Lung microvascular endothelial cell (primary cell): ENCODE results near the gene CAMSAP1. TPM values are rescaled to one million over a fixed set of nuclear protein-coding genes. Genes with fewer than 3 reads are reported as not detected.
"Not testable (repeated sequence)": the region's sequence is repeated elsewhere in the genome, so short reads cannot be mapped to it uniquely, and the experiment has no call there.

ENCODE experiments used
- DNase-seq, 2 donors: peaks; one replicate each; pipeline versions ENCODE4 v3.0.0 to v3.0.0-alpha.2; 2010; ENCODE audit warnings: low read depth in 2 of 2
- total RNA-seq: library from RNA; depleted of rRNA; stranded (reverse); fragments of >200 nt; gene quantifications from 2 replicates; pipeline ENCODE4 v1.2.1, GENCODE V29; 2014

CAMSAP1 gene, protein sequence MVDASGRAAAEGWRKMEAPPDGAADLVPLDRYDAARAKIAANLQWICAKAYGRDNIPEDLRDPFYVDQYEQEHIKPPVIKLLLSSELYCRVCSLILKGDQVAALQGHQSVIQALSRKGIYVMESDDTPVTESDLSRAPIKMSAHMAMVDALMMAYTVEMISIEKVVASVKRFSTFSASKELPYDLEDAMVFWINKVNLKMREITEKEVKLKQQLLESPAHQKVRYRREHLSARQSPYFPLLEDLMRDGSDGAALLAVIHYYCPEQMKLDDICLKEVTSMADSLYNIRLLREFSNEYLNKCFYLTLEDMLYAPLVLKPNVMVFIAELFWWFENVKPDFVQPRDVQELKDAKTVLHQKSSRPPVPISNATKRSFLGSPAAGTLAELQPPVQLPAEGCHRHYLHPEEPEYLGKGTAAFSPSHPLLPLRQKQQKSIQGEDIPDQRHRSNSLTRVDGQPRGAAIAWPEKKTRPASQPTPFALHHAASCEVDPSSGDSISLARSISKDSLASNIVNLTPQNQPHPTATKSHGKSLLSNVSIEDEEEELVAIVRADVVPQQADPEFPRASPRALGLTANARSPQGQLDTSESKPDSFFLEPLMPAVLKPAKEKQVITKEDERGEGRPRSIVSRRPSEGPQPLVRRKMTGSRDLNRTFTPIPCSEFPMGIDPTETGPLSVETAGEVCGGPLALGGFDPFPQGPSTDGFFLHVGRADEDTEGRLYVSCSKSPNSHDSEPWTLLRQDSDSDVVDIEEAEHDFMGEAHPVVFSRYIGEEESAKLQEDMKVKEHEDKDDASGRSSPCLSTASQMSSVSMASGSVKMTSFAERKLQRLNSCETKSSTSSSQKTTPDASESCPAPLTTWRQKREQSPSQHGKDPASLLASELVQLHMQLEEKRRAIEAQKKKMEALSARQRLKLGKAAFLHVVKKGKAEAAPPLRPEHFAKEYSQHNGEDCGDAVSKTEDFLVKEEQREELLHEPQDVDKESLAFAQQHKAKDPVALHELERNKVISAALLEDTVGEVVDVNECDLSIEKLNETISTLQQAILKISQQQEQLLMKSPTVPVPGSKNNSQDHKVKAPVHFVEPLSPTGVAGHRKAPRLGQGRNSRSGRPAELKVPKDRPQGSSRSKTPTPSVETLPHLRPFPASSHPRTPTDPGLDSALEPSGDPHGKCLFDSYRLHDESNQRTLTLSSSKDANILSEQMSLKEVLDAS (N-terminal part only)
- total RNA-seq: 11.6 and 12.9 TPM in 2 replicates

DNA sequence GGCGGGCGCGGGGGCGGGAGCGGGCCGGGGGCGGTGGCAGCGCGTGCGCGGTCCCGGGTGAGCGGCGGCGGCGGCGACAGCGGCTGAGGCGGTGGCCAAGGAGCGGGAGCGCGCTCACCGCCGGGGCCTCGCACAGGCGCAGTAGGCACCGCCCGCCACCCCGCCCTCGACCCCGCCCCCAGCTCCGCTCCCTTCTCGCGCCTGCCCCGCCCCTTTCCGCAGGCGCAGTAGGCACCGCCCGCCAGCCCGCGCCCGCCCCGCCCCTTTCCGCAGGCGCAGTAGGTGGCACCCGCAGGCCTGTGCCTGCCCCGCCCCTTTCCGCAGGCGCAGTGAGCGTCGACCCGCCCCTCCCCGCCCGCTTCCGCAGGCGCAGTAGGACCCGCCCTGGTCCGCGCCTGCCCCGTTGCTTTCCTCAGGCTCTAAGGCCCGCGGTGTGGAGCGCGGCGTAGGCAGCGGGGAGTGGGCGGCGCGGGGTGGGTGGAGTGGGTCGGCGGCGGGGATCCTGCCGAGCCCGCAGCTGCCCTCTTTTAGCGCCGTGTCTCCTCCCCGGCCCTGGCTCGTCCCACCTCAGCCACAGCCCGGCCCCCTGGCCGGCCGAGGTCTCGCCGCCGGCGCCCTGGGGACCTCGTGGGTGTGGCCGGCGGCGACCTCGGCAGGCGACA lies at the start of gene CAMSAP1:
TSS of gene CAMSAP1 (minus strand) at position 116 of the 662 bp plus-strand sequence. CDS start 387 bp downstream, outside the sequence.
- peak; percentile 96 to 98 for DNase-seq

DNA sequence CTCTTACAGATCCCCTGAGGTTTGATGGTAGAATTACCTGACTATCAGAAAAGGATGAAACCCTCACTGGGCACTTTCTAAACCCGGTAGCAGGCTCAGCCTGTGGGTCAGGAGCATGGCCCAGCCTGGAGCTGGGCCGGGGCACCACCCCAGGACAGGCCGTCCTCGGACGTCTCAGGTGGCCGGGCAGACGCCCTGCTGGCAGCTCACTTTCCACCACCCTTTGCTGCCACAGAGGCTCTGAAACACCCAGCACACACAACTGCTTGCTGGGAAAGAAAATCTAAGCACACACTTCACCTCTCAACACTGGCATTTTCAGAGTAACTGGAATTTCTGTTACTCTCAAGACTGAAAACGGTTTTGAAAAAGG lies 49.4 kb upstream of the CAMSAP1 start:
- DNase-seq: no peak

DNA sequence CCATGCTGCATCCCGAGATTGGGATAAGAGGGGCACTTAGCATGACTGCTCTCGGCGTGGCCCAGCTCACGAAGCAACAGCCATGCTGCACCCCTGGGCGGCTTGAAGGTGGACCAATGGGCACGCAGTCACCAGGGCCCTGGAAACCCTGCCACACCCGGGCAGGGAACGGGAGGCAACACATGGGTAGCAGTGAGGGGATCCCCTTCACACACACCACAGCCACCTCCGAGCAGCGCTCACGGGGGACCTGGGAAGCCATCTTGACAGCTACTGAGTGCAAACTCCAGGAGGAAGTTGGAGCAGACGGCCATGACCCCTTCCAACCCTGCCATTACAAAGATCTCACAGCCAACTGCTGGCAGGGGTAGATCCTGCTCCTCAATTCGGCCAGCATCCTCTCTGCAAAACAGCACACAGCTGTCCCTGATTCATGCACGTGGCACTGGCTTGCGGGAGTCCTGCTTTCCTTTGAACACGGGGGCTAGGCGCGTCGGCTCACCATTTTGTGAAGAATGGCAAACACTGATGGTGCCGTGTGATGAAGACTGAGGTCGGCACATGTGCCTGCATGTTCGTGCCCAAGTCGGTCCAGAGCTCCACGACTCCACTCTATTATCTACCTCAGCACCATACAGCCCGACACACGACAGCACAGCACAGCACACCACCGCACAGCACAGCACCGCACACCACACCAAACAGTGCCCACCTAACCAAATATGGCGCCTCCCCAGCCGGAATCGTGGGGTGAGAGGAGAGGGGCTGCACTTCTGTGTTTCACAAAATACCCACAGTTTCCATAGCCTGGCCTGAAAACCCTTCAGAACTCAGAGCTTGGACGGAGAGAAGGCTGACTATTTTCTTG lies 48.8 kb upstream of the CAMSAP1 start:
- no peak for DNase-seq

DNA sequence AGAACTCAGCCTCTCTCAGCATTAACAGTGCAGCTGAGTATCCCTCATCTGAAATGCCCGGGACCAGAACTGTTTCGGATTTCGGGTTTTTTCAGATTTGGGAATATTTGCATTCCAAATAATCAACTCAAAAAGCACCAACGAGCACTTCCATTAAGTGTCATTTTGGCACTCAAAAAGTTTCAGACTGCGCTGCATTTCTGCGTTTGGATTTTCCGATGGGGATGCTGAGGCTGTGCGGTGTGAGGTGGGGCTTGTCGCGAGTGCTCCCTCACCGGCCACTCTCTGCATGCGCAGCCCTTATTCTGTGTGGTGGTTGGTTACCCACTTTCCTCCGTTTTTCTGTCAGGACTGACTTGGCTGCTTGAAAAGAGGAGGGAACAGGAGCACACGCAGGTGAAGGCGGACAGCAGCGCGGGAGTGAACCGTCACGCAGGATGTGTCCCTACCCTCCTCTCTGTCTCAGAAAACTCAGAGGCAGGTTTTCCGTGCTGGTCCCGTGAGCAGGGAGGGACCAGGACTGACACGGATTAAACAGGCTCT lies 45.4 kb upstream of the CAMSAP1 start:
- DNase-seq: no peak

DNA sequence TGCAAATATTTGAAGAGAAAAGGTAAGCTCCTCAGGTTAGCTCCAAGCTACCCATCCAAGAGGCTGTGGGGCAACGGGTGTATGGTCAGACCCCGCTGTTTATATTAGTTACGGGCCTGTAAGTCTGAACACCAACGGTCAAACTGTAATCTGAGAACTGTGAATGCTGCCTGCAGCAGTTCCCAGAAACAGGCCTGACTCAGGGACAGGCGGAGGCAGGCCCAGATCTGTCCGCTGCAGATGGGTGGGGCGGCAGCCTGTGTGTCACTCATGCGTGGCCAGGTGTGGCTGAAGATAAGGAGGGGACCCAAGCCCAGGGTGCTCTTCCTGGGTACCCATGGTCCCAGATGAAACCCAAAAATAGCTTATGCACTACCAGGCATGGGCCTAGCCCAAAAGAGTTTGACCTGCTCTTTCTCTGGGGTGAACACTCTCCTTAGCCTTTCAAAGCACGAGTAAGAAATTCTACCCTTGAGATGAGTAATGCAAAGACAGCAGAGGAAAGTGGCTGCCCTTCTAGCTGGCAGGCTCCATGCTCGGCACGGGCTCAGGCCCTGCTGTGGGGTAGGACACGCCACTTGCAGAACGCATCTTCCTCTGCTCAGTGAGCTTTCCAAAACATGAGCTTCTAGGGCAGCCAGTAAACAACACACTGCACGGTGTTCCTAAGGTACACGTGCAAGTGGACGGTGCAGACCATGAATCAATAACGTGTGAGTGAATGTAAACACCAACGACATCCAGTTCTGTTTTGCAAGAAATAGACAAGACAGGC lies 44.7 kb upstream of the CAMSAP1 start:
- DNase-seq: no peak

DNA sequence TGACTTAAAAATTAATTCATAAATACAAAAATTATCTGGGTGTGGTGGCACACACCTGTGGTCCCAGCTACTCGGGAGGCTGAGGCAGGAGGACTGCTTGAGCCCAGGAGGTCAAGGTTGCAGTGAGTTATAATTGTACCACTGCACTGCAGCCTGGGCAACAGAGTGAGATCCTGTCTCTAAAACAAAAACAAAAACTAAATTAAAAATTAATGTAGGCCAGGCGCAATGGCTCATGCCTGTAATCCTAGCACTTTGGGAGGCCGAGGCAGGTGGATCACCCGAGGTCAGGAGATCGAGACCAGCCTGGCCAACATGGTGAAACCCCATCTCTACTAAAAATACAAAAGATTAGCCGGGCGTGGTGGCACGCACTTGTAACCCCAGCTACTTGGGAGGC lies 44.0 kb upstream of the CAMSAP1 start:
- DNase-seq: not testable (repeated sequence)

DNA sequence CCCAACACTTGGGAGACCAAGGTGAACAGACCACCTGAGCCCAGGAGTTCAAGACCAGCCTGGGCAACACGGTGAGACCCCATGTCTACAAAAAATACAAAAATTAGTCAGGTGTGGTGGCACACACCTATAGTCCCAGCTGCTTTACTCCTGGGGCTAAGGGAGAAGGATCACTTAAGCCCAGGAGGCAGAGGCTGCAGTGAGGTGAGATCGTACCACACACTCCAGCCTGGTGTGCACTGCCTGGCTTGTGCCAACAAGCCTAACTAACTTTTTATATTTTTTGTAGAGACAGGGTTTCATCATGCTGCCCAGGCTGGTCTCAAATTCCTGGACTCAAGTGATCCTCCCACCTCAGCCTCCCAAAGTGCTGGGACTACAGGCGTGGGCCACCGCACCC lies 43.5 kb upstream of the CAMSAP1 start:
- not testable (repeated sequence) for DNase-seq

DNA sequence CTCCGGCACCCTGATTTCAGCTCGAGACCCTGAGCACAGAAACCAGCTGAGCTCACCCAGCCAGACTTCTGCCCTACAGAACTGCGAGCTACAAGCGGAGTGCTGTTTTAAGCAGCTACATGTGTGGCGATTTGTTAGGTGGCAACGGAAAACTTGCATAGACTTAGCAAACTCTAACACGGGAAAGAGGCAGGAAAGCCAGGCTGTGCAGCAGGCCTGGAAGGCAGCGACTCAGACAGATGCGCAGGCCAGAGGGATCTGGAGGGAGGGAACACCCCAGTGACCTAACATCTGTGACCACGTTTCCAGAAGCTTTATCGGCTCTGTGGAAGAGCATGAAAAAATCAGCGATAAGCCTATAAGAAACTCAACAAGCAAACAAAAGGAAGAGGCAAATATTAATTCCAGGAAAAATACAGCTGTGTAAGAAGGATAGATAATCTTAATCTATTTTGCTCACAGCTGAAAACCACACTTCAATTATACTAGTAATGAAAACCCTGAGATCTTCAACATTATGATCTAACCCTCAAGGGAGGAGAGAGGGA lies 42.9 kb upstream of the CAMSAP1 start:
- DNase-seq: no peak

DNA sequence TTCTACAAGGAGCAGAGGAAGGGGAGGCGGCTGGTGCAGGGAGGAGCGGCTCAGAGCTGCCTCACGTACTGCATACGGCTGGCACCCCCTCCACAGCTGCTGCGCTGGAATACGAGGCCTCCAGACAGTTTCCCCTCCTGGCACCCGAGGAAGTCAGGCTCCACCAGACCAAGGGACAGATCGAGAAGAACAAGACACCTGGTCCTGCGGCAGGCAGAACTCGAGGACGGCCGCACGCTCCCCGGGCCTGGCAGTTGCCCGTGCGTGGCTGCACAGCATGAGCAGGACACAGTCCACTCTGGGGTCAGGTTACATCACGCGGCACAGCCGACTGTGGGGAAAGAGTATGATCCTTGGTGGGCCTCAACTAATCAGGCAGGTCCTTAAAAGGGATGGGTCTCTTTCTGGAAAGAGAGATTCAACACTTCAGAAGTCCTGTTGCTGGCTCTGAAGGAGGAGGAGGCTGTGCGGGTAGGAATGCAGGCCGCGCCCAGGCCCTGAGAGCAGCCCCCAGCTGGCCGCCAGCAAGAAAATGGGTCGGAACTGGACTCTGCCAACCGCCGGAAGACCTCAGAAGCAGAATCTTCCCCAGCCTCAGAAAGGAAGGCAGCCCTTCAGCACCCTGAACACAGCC lies 42.3 kb upstream of the CAMSAP1 start:
- no peak for DNase-seq

DNA sequence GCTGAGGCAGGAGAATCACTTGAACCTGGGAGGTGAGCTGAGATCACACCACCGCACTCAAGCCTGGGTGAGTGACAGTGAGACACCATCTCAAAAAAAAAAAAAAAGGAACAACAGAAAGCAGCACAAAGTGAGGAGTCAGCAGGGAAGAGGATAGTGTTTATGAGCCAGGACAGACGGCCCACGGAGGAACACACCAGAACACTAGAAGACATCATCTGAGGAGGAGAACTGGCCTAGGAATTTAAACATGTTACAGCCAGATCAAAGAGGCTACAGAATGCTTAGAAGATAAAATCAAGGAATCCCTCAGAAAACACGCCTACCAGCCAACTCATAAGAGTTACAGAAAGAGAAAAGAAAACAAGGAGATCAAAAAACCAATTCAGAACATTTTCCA lies 41.6 kb upstream of the CAMSAP1 start:
- DNase-seq: no peak

DNA sequence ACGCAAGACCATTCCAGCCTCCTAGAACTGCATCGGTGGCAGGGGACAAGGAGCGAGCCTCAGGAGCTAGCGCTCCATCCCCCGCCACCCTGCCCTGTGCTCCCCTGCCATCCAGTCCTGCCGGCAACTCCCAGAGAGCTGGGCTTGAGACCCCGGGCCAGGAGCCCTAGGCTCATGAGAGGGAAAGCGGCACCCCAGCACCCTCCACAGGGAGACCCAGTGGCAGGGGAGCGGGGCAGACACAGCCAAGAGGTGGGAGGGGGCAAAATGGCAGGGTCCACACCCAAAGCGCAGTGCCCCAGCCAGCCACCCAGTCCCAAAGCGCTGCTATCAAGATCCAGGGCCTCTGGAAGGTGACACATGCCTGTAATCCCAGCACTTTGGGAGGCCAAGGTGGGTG lies 41.1 kb upstream of the CAMSAP1 start:
- no peak for DNase-seq

DNA sequence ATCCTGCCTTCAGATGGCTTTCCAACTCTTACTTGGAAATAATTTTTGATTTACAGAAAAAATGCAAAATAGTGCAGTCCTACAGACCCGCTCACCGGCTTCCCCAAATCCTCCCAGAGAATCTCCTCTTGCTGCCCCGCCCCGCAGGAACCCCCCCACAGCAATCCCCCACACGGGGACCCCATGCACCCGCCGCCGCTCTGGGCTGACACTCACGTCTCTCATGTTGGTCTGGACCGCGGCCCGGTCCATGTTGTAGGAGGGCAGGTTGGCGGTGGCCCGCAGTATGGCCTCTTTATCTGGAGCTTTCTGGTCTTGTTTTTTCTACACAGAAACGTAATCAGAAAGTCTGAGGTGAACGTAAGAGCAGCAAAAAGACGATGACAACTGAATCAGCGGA lies 40.2 kb upstream of the CAMSAP1 start:
- DNase-seq: no peak

DNA sequence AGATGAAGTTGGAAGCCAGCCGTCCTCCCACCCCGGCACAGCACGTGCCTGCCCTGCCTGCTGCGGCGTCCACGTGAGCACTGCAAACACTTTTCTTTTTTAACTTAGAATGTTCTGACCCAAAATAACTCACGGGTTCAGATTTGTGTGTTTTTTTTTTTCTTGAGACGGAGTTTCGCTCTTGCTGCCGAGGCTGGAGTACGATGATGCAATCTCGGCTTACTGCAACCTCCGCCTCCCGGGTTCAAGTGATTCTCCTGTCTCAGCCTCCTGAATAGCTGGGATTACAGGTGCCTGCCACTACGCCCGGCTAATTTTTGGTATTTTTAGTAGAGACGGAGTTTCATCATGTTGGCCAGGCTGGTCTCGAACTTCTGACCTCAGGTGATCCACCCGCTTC lies 39.8 kb upstream of the CAMSAP1 start:
- DNase-seq: not testable (repeated sequence)

DNA sequence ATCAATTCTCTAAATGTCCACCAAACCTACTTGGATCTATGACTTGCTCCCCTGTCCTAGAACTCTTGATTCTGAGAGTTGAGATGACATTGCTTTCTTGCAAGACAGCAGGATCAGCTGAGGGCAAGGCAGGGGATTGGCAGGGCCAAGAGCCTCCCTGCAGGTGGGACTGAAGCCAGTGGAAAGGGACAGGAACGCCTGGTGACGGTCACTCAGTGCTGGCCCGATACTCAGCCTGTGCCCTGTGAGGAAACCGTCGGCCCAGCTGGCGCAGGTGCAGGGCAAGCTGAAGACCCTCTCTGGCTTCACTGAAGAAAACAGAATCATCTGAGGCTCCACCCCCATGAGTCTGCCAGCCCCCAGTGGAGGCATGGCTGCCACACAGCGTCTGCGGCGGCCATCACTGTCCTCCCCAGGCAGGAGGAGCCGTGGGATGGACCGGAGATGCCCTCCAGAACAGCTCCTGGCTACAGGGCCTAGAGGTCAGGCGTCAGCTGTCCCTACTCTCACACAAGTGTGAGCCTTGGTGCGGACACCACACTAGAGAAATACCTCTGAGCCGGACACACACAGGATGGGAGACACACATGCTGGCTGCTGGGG lies 39.1 kb upstream of the CAMSAP1 start:
- DNase-seq: no peak

DNA sequence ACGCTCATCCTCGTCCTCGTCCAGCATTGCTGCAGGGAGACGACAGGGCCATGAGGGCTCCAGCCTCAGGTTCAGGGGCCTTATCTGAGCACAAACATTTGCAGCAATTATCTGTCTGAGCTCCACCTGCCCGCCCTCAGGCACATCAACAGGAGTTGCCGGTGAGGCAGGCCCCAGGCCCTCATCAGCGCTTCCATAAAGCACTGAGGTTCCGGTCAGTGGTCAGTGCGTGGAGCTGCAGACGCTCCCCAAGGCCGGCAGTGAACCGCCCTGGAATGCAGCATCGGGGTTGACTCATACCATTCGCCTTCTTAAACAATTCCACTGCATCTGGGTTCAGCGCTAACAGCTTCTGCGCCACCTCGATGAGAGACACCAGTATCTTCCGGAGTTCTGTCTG lies 38.6 kb upstream of the CAMSAP1 start:
- no peak for DNase-seq

DNA sequence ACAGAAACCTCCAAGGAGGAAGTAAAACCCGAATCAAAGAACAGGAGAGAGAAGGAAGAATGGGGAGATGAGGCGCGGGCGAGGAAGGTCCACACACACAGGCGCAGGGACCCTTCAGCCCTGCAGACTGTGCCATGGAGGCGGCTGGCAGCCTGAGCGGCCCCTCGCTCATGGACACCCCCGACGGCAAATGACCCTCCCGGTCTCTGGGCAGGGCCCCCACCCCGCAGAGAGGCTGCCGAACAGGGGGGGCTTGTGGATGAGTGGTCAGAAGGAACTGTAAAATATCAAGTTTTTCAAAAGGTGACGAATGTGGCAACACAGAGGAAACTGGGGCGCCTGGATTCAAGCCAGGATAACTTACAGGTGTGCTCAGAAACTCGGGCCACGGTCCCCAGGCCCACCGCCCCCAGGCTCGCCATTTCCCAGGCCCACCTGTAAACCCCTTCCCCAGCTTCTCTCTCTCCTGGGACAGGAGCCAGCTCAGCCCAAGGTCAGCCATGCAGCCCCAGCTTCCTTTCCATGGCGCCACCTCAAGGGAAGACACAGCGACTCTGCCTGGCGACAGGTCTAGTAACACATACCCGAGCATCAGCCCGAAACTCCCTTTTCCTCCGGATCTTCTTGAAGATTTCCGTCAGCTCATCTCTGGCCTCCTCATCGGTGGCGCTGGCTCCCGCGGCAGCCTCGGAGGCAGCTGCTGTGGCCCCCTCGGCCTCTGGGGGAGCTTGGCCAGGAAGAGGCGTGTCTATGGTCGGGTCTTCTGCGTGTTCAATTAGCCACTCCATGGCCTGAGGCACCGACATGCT lies 37.3 kb upstream of the CAMSAP1 start:
- no peak for DNase-seq

DNA sequence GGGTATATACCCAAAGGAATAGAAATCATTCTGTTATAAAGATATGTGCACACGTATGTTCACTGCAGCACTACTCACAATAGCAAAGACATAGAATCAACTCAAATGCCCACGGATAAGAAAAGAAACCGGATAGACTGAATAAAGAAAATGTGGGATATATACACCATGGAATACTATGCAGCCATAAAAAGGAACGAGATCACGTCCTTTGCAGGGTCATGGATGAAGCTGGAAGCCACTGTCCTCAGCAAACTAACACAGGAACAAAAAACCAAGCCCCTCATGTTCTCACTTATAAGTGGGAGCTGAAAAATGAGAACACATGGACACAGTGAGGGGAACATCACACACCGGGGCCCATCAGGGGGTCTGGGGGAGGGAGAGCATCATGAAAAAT lies 36.3 kb upstream of the CAMSAP1 start:
- not testable (repeated sequence) for DNase-seq
